22Rv1 (cell line): ENCODE measurements around the gene TOR1A.

Experiments used
- CTCF ChIP-seq: fragments of 450-650 bp; IDR thresholded peaks from 2 replicates; pipeline ENCODE4 v1.5.1; 2017; ENCODE audit warnings: mild to moderate bottlenecking
- ZFX ChIP-seq: fragments of 450-650 bp; IDR thresholded peaks from 2 replicates; pipeline ENCODE4 v1.6.1; 2017; ENCODE audit warnings: antibody characterized with exemption, borderline replicate concordance

GRCh38 chr9:129816501-129817435 is 7.2 kb downstream of the TOR1A start:
- TF ChIP-seq CTCF (no peak), ZFX (no peak)
